ENCODE data around the gene NUP210.

The NUP210 gene

DNA sequence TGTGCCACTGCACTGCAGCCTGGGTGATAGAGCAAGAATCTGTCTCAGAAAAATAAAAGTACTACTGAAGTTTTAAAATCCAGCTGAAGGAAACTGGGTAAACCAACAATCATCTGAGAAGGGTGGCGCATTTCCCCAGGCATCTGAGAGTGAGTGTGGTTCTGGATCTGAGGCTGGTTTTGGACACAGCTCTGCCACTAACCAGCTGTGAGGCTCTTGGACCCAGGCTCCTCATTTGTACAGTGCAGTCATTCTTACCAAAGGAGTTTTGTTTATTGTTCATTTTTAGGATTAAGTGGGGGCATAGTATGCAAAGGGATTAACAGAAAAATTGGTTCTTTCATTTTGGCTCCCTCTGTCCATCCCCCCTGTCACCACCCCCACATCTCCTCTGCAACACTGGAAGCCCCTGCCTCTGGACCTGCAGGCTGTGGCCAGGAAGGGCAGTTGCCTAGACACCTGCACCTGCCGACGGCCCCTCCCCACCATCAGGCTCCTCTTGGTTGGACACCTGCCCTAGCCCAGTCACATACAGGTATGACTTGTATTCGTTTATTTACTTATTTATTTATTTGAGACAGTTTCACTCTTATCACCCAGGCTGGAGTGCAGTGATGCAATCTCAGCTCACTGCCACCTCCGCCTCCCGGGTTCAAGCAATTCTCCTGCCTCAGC lies 8.8 kb downstream of the NUP210 start:
- Histone ChIP-seq H3K9ac (ENCODE audit: low read depth, low read length, poor library complexity) (no peak overlapping the region), H2AFZ (ENCODE audit: low read length) (no peak overlapping the region), H4K8ac (ENCODE audit: low read depth, low read length) (no peak overlapping the region), H3K18ac (ENCODE audit: low read length) (no peak overlapping the region), H4K91ac (ENCODE audit: low read depth, low read length, poor library complexity) (no peak overlapping the region), H2BK120ac (ENCODE audit: low read depth, low read length) (no peak overlapping the region), H3K4me2 (ENCODE audit: insufficient read depth, low read length, poor library complexity, severe bottlenecking) (no peak overlapping the region), H3K36me3 (replicated peaks in 1 of 2; ENCODE audit: control insufficient read depth in 2 of 2, insufficient read depth in 2 of 2, low read length in 2 of 2) (peaks cover 1 to 10% of the 10 kb centered on the region in 2 donors), H3K9me3 (replicated peaks in 1 of 2; ENCODE audit: control insufficient read depth in 2 of 2, insufficient read depth in 1 of 2, low read depth in 1 of 2, low read length in 2 of 2) (peaks cover 13 to 19% of the 10 kb centered on the region in 2 donors), H2BK12ac (ENCODE audit: low read length) (no peak overlapping the region), H3K23ac (ENCODE audit: low read depth, low read length, poor library complexity) (no peak overlapping the region), H3K27ac (replicated peaks; ENCODE audit: low read length) (no peak overlapping the region), H3K27me3 (ENCODE audit: control insufficient read depth in 3 of 3, insufficient read depth in 3 of 3, low read depth in 1 of 3, low read length in 3 of 3) (no peaks in the 10 kb centered on the region), H2BK15ac (ENCODE audit: low read length) (no peak overlapping the region), H2AK5ac (ENCODE audit: low read depth, low read length) (no peak overlapping the region), H3K4ac (ENCODE audit: low read length) (no peak overlapping the region), H2BK5ac (ENCODE audit: low read length) (no peak overlapping the region), H3K14ac (ENCODE audit: low read length) (no peak overlapping the region), H3K4me1 (ENCODE audit: control insufficient read depth in 2 of 2, insufficient read depth in 1 of 2, low read depth in 1 of 2, low read length in 2 of 2) (no peaks in the 10 kb centered on the region), H3K4me3 (ENCODE audit: low read length in 2 of 2) (no peak overlapping the region), H3K79me1 (ENCODE audit: low read depth, low read length) (peaks cover 8% of the 10 kb centered on the region)
- WGBS, 2 donors (ENCODE audit: extremely low coverage in 2 of 2, insufficient read length in 2 of 2, insufficient replicate concordance in 1 of 2): no CpG with 5 or more reads among the region's 6 CpGs
- DNase-seq (ENCODE audit: low spot score): no peak

DNA sequence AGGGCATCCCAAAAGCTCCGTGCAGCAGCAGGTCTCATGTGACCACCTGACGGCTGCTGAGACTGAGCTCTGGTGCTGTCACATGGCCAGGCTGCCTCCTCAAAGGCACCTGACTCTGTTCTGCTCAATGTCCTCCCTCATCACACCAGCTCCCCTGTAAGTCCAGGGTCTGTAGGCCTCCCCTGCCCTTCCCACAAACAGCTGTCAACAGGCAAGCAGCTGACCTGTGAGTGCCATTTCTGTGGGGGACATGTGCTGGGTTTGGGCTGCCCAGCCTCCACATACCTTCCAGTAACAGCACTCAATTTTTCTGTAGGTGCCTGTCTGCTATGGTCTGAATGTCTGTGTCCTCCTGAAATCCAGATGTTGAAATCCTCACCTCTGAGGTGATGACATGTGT lies 11.2 kb downstream of the NUP210 start:
- Histone ChIP-seq H2BK5ac (ENCODE audit: low read length) (no peak overlapping the region), H2AFZ (ENCODE audit: low read length) (no peak overlapping the region), H3K9ac (ENCODE audit: low read depth, low read length, poor library complexity) (no peak overlapping the region), H3K79me1 (ENCODE audit: low read depth, low read length) (peaks cover 4% of the 10 kb centered on the region), H2BK15ac (ENCODE audit: low read length) (no peak overlapping the region), H3K4me2 (ENCODE audit: insufficient read depth, low read length, poor library complexity, severe bottlenecking) (no peak overlapping the region), H2BK12ac (ENCODE audit: low read length) (no peak overlapping the region), H3K9me3 (replicated peaks in 1 of 2; ENCODE audit: control insufficient read depth in 2 of 2, insufficient read depth in 1 of 2, low read depth in 1 of 2, low read length in 2 of 2) (peaks cover 14 to 19% of the 10 kb centered on the region in 2 donors), H3K4me1 (ENCODE audit: control insufficient read depth in 2 of 2, insufficient read depth in 1 of 2, low read depth in 1 of 2, low read length in 2 of 2) (peaks cover 7 to 8% of the 10 kb centered on the region in 2 donors), H3K27me3 (ENCODE audit: control insufficient read depth in 3 of 3, insufficient read depth in 3 of 3, low read depth in 1 of 3, low read length in 3 of 3) (no peaks in the 10 kb centered on the region), H4K8ac (ENCODE audit: low read depth, low read length) (no peak overlapping the region), H3K14ac (ENCODE audit: low read length) (no peak overlapping the region), H3K4me3 (ENCODE audit: low read length in 2 of 2) (no peak overlapping the region), H3K18ac (ENCODE audit: low read length) (no peak overlapping the region), H2BK120ac (ENCODE audit: low read depth, low read length) (no peak overlapping the region), H3K23ac (ENCODE audit: low read depth, low read length, poor library complexity) (no peak overlapping the region), H3K27ac (replicated peaks; ENCODE audit: low read length) (no peak overlapping the region), H2AK5ac (ENCODE audit: low read depth, low read length) (no peak overlapping the region), H3K4ac (ENCODE audit: low read length) (no peak overlapping the region), H3K36me3 (replicated peaks in 1 of 2; ENCODE audit: control insufficient read depth in 2 of 2, insufficient read depth in 2 of 2, low read length in 2 of 2) (peaks cover 0 to 8% of the 10 kb centered on the region in 2 donors), H4K91ac (ENCODE audit: low read depth, low read length, poor library complexity) (no peak overlapping the region)
- no peak for DNase-seq (ENCODE audit: low spot score)
- no CpG with 5 or more reads among the region's 2 CpGs for WGBS, 2 donors (ENCODE audit: extremely low coverage in 2 of 2, insufficient read length in 2 of 2, insufficient replicate concordance in 1 of 2)

DNA sequence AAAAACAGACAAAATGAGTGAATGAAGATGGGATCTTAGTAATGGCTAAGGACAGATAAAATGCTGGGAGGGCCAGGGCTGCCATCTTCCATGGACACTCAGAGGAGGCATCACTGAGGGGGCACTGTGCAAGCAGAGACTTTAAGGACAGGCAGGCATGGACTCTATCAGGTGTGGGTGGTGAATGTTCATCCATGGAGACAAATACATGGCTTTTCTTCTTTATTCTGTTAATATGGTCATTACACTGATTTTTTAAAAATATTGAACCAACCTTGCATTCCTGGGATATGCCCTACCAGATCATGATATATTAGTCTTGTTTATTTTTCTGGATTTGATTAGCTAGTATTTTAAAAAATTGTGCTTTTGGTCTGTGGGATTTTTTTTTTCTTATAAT lies 12.2 kb downstream of the NUP210 start:
- Histone ChIP-seq H3K23ac (ENCODE audit: low read depth, low read length, poor library complexity) (no peak overlapping the region), H3K79me1 (ENCODE audit: low read depth, low read length) (peaks cover 6% of the 10 kb centered on the region), H3K27me3 (ENCODE audit: control insufficient read depth in 3 of 3, insufficient read depth in 3 of 3, low read depth in 1 of 3, low read length in 3 of 3) (no peaks in the 10 kb centered on the region), H2BK120ac (ENCODE audit: low read depth, low read length) (no peak overlapping the region), H2BK15ac (ENCODE audit: low read length) (no peak overlapping the region), H2BK5ac (ENCODE audit: low read length) (no peak overlapping the region), H4K8ac (ENCODE audit: low read depth, low read length) (no peak overlapping the region), H2AFZ (ENCODE audit: low read length) (no peak overlapping the region), H3K18ac (ENCODE audit: low read length) (no peak overlapping the region), H3K4me1 (ENCODE audit: control insufficient read depth in 2 of 2, insufficient read depth in 1 of 2, low read depth in 1 of 2, low read length in 2 of 2) (peaks cover 11% of the 10 kb centered on the region in 2 donors), H3K4me3 (ENCODE audit: low read length in 2 of 2) (no peak overlapping the region), H3K4ac (ENCODE audit: low read length) (no peak overlapping the region), H2BK12ac (ENCODE audit: low read length) (no peak overlapping the region), H3K27ac (replicated peaks; ENCODE audit: low read length) (no peak overlapping the region), H3K9me3 (replicated peaks in 1 of 2; ENCODE audit: control insufficient read depth in 2 of 2, insufficient read depth in 1 of 2, low read depth in 1 of 2, low read length in 2 of 2) (peaks cover 19 to 24% of the 10 kb centered on the region in 2 donors), H2AK5ac (ENCODE audit: low read depth, low read length) (no peak overlapping the region), H4K91ac (ENCODE audit: low read depth, low read length, poor library complexity) (no peak overlapping the region), H3K9ac (ENCODE audit: low read depth, low read length, poor library complexity) (no peak overlapping the region), H3K36me3 (replicated peaks in 1 of 2; ENCODE audit: control insufficient read depth in 2 of 2, insufficient read depth in 2 of 2, low read length in 2 of 2) (peaks cover 0 to 8% of the 10 kb centered on the region in 2 donors), H3K14ac (ENCODE audit: low read length) (no peak overlapping the region), H3K4me2 (ENCODE audit: insufficient read depth, low read length, poor library complexity, severe bottlenecking) (no peak overlapping the region)
- DNase-seq (ENCODE audit: low spot score): no peak

DNA sequence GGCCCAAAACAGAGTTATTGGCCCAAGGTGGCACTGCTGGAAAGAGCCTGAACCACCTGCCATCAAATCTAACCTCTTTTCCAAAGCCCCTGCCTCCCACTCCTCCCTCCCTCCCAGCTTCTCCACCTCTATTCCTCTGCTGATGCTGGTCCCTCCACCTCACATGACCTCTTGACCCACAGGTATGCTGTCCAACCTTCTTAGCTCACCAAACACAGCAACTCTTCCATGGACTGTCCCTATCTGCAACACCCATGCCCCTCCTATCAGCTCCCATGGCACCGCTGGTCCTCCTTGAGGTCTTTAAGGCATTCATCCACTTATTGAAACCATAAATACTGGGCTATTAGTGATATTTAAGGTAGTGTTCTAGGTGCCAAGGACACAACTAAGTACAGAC lies 12.6 kb downstream of the NUP210 start:
- Histone ChIP-seq H3K9me3 (replicated peaks in 1 of 2; ENCODE audit: control insufficient read depth in 2 of 2, insufficient read depth in 1 of 2, low read depth in 1 of 2, low read length in 2 of 2) (peaks cover 19 to 24% of the 10 kb centered on the region in 2 donors), H3K36me3 (replicated peaks in 1 of 2; ENCODE audit: control insufficient read depth in 2 of 2, insufficient read depth in 2 of 2, low read length in 2 of 2) (peaks cover 0 to 8% of the 10 kb centered on the region in 2 donors), H3K18ac (ENCODE audit: low read length) (no peak overlapping the region), H3K79me1 (ENCODE audit: low read depth, low read length) (peaks cover 6% of the 10 kb centered on the region), H4K8ac (ENCODE audit: low read depth, low read length) (no peak overlapping the region), H3K4me3 (ENCODE audit: low read length in 2 of 2) (no peak overlapping the region), H2BK120ac (ENCODE audit: low read depth, low read length) (no peak overlapping the region), H3K4me1 (ENCODE audit: control insufficient read depth in 2 of 2, insufficient read depth in 1 of 2, low read depth in 1 of 2, low read length in 2 of 2) (peaks cover 11% of the 10 kb centered on the region in 2 donors), H2AK5ac (ENCODE audit: low read depth, low read length) (no peak overlapping the region), H4K91ac (ENCODE audit: low read depth, low read length, poor library complexity) (no peak overlapping the region), H3K14ac (ENCODE audit: low read length) (no peak overlapping the region), H2BK5ac (ENCODE audit: low read length) (no peak overlapping the region), H2BK15ac (ENCODE audit: low read length) (no peak overlapping the region), H3K27ac (replicated peaks; ENCODE audit: low read length) (no peak overlapping the region), H2BK12ac (ENCODE audit: low read length) (no peak overlapping the region), H3K27me3 (ENCODE audit: control insufficient read depth in 3 of 3, insufficient read depth in 3 of 3, low read depth in 1 of 3, low read length in 3 of 3) (no peaks in the 10 kb centered on the region), H3K9ac (ENCODE audit: low read depth, low read length, poor library complexity) (no peak overlapping the region), H2AFZ (ENCODE audit: low read length) (no peak overlapping the region), H3K4ac (ENCODE audit: low read length) (no peak overlapping the region), H3K23ac (ENCODE audit: low read depth, low read length, poor library complexity) (no peak overlapping the region), H3K4me2 (ENCODE audit: insufficient read depth, low read length, poor library complexity, severe bottlenecking) (no peak overlapping the region)
- no CpG with 5 or more reads among the region's 1 CpG for WGBS, 2 donors (ENCODE audit: extremely low coverage in 2 of 2, insufficient read length in 2 of 2, insufficient replicate concordance in 1 of 2)
- no peak for DNase-seq (ENCODE audit: low spot score)
